IMR-90 (cell line): ENCODE results near the gene S100A16.

Source experiments
- BHLHE40 ChIP-seq: fragments of 150-350 bp; IDR thresholded peaks from 2 replicates; pipeline ENCODE4 v1.6.1; 2016; ENCODE audit warnings: mild to moderate bottlenecking, low read depth, low read length
- CEBPB ChIP-seq: IDR thresholded peaks from 2 replicates; pipeline ENCODE4 v1.6.1; 2012; ENCODE audit warnings: low read depth, low read length, improper control_type of control experiment
- CTCF ChIP-seq: conservative IDR thresholded peaks from 2 replicates; pipeline ENCODE4 v1.5.1; 2012; ENCODE audit warnings: mild to moderate bottlenecking, low read depth, low read length, improper control_type of control experiment
- MAFK ChIP-seq: IDR thresholded peaks from 2 replicates; pipeline ENCODE4 v1.6.1; 2012; ENCODE audit warnings: low read depth, low read length, improper control_type of control experiment
- MAZ ChIP-seq: IDR thresholded peaks from 2 replicates; pipeline ENCODE4 v1.6.1; 2012; ENCODE audit warnings: low read depth, mild to moderate bottlenecking, low read length, improper control_type of control experiment, moderate library complexity, borderline replicate concordance
- MXI1 ChIP-seq: IDR thresholded peaks from 2 replicates; pipeline ENCODE4 v1.6.1; 2012; ENCODE audit warnings: low read depth, mild to moderate bottlenecking, low read length, moderate library complexity, borderline replicate concordance
- NFE2L2 ChIP-seq: fragments of 150-350 bp; IDR thresholded peaks from 2 replicates; pipeline ENCODE4 v1.6.1; 2016; ENCODE audit warnings: low read depth, mild to moderate bottlenecking, low read length
- POLR2A ChIP-seq: IDR thresholded peaks from 2 replicates; pipeline ENCODE4 v1.6.1; 2012; ENCODE audit warnings: mild to moderate bottlenecking, low read depth, low read length
- RCOR1 ChIP-seq: IDR thresholded peaks from 2 replicates; pipeline ENCODE4 v1.6.1; 2012; ENCODE audit warnings: mild to moderate bottlenecking, low read length, improper control_type of control experiment; ENCODE audit not compliant: insufficient replicate concordance
- RFX5 ChIP-seq: IDR thresholded peaks from 2 replicates; pipeline ENCODE4 v1.8.0; 2012; ENCODE audit warnings: low read depth, mild to moderate bottlenecking, low read length, moderate library complexity
- SMC3 ChIP-seq: fragments of 150-350 bp; IDR thresholded peaks from 2 replicates; pipeline ENCODE4 v1.6.1; 2016; ENCODE audit warnings: low read depth, mild to moderate bottlenecking, antibody characterized with exemption, low read length, moderate library complexity

GRCh38 chr1:153597206-153597605 is 15.7 kb downstream of the S100A16 start:
- TF ChIP-seq CEBPB: no peak
- no peak for TF ChIP-seq SMC3
- TF ChIP-seq CTCF: no peak
- peak; percentile 28; the same call in 1 of the 2 replicates for TF ChIP-seq BHLHE40
- TF ChIP-seq NFE2L2: no peak
- no peak for TF ChIP-seq MAFK
- no peak for TF ChIP-seq POLR2A
- no peak for TF ChIP-seq MXI1
- no peak for TF ChIP-seq RCOR1
- TF ChIP-seq RFX5: no peak
- no peak for TF ChIP-seq MAZ
